NCI-H748 (cell line): ENCODE results near the gene HRAS.

Experiments used
- DNase-seq: peaks from one replicate; lab custom pipeline; 2025; ENCODE audit not compliant: unreplicated experiment; lab: John Stamatoyannopoulos, UW

The HRAS gene

GRCh38 chr11:497565-498296 is 37.6 kb downstream of the HRAS start:
- DNase-seq, result no peak

GRCh38 chr11:496834-497564 is 38.4 kb downstream of the HRAS start:
- no peak for DNase-seq

- no peak for DNase-seq
Observed at GRCh38 chr11:495537-495931, 39.8 kb downstream of the HRAS start.

GRCh38 chr11:494761-495536 is 40.4 kb downstream of the HRAS start:
- DNase-seq, result no peak

GRCh38 chr11:492427-493226 is 42.7 kb downstream of the HRAS start:
- DNase-seq, result no peak

GRCh38 chr11:491358-491757 is 44.0 kb downstream of the HRAS start:
- no peak for DNase-seq

GRCh38 chr11:490930-491260 is 44.5 kb downstream of the HRAS start:
- DNase-seq, result no peak

- DNase-seq, result no peak
Observed at GRCh38 chr11:490186-490929, 45.0 kb downstream of the HRAS start.

GRCh38 chr11:489610-490185 is 45.7 kb downstream of the HRAS start:
- DNase-seq, result no peak

GRCh38 chr11:488992-489391 is 46.4 kb downstream of the HRAS start:
- DNase-seq, result no peak

GRCh38 chr11:488579-488978 is 46.8 kb downstream of the HRAS start:
- DNase-seq, result no peak

GRCh38 chr11:488062-488461 is 47.3 kb downstream of the HRAS start:
- no peak for DNase-seq

- no peak for DNase-seq
Observed at GRCh38 chr11:487571-488021, 47.8 kb downstream of the HRAS start.

- no peak for DNase-seq
Observed at GRCh38 chr11:486189-486588, 49.2 kb downstream of the HRAS start.

GRCh38 chr11:484616-485015 is 50.8 kb downstream of the HRAS start:
- no peak for DNase-seq
